AG08395 (cell line): ENCODE results near the gene LINC01488.

Source experiments
- DNase-seq: peaks from one replicate; pipeline ENCODE4 v3.0.0; 2012; ENCODE audit warnings: mixed read lengths, low spot score

Gene LINC01488

GRCh38 chr11:69530278-69531070, 49.0 kb downstream of the LINC01488 start:
- DNase-seq, result no peak

GRCh38 chr11:69531071-69531716, 49.7 kb downstream of the LINC01488 start:
- DNase-seq, result no peak

GRCh38 chr11:69531717-69532088, 50.2 kb downstream of the LINC01488 start:
- DNase-seq, result no peak

DNA sequence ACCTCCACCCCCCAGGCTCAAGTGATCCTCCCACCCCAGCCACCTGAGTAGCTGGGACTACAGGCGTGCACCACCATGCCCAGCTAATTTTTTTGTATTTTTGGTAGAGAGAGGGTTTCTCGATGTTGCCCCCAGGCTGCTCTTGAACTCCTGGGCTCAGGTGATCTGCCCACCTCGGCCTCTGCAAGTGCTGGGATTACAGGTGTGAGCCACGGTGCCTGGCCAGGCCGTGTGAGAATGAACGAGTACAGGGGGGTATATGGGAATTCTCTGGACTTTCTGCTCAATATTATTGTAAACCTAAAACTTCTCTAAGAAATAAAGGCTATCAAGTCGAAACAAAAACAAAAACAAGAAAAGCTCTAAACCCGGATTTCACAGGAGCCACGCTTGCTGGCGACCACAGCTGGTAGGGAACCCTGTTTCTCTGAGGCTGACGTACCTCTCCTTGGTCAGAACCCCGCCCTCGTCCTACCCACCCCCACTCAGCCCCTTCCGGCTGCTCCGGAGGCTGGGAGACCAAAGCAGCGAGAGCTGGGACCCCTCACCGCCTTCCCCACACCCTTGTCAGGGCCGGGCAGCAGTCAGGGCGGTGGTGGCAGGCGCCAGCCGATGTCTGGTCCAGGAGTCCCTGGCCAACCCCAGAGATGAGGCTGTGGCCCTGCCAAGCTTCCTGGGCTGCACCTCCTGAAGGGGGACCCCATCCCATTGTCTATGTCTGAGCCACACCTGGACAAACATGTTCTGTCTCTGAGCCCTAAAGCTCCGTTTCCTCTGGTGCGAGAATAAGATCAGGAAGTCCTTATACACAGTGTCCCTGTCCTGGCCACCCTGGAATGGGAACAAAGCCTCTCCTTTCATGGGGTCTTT, 52.1 kb downstream of the LINC01488 start:
- no peak for DNase-seq

- no peak for DNase-seq
Measured at GRCh38 chr11:69534166-69534530, 52.7 kb downstream of the LINC01488 start.

GRCh38 chr11:69535908-69536307, 54.4 kb downstream of the LINC01488 start:
- DNase-seq, result no peak

DNA sequence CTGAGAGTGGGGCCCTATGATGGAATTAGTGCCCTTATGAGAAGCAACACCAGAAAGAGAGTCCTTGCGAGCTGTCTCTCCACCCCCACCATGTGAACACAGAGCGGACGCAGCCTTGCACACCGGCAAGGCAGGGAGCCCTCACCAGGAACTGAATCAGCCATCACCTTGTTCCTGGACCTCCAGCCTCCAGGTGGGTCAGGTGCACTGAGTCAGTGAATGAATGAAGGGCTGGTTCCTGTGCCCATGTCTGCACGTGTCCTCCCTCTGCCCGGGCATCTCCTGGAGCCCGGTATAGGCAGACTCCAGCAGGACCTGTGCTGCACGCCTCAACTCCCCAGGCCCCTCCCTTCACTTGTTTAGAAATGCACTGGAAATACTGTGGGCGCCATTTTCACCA, 54.9 kb downstream of the LINC01488 start:
- DNase-seq, result no peak

DNA sequence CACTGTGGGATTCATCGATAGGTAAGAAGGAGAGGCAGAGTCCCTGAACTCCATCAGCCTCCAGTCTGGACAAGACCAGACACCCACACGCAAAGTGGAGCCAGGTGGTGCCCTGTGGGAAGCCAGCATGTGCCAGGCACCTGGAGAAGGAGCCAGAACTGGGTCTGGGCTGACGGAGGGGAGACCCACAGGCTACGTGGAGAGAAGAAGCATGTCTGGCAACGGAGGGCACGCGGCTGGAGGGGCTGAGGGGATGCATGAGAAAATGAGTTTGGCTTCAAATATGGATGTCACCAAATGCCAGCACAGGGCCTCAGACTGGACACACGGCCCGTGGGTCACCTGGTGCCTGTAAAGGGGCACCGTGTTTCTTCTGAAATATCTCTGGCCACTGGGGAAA, 55.7 kb downstream of the LINC01488 start:
- no peak for DNase-seq

GRCh38 chr11:69537855-69538640, 56.6 kb downstream of the LINC01488 start:
- no peak for DNase-seq

GRCh38 chr11:69538854-69539253, 57.4 kb downstream of the LINC01488 start:
- no peak for DNase-seq

DNA sequence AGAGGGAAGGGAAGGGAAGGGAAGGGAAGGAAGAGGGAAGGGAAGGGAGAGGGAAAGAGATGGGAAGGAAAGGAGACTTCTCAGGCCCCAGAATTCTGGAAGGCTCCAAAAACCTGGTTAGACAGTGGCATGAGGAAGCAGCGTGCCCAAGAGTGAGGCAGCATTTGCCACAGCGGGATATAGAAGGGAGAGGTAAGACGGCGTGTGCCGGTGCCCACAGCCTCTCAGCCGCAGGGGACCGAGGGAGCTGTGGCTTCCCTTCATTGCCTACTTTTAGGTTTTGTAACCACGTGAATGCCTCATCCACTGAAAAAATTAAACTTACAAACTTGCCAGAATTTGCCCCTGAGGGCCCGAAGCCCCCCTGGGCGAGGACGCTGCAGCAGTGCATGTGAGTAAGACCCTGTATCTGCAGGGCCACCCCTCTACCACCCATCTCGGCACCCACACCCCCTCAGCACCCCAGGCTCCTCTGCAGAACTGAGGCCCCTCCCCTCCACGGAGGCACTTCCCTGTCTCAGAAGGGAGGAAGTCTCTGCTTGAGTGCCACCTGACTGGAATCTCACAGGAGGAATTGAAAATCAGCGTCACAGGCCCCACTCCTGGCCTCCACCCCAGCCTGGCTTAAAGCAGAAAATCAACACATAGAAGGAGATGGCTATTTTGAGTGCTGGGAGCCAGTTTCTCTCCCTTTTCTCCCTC, 58.1 kb downstream of the LINC01488 start:
- no peak for DNase-seq

- DNase-seq, result no peak
Measured at GRCh38 chr11:69540118-69541000, 58.9 kb downstream of the LINC01488 start.

DNA sequence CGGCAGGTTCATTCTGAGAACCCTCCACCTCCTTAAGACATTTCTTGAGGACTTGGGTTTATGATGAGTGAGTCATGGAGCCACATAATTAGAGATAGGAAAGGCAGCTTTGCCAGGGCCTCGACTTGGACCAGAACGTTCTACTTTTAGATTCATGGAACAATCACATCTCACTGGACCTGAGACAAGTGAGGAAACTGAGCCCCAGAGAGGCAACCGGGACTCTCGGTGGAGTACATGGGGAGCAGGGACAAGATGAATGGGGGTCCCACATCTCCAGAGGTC, 59.5 kb downstream of the LINC01488 start:
- DNase-seq, result no peak

GRCh38 chr11:69541501-69542313, 60.2 kb downstream of the LINC01488 start:
- DNase-seq, result peak; percentile 49

DNA sequence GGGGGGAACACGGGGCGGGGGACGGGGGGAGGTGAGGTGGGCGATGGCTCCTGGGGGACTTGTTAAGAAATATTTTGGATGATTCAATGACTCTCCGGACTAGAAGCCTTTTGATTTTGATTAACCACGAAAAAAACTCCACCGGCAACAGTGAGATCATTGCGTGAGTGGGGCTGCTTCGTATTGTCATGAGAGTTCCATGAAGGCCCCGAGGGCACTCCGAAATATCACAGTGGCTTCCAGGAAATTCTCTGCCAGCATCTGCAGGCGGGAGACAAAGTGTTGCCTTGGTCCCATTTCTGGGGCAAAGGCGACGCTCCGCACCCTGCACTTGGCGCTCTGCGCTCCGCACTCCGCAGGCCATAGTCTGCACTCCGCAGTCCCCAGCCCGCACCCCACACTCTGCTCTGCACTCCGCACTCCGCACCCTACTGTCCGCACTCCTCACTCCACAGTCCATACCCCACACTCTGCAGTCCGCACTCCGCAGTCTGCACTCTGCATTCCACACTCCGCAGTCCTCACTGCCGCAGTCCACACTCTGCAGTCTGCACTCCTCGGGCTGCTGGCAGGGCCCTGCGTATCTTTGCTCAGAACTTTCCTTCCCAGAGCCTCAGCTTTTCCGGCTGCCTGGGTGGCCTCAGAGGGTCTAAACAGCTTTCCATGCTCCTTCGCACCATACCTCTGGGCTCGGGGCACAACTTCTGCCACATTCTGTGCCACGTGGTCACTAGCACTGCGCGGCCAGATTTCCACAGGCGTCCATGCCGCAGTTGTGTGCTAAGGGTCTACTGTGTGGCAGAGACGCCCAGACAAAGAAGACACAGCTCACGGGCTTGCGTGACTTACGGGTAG, 61.1 kb downstream of the LINC01488 start:
- no peak for DNase-seq
